IPS-NIHi7 (cell line): ENCODE data around the gene DYSF.
A peak's percentile ranks its signal among the peaks of the same experiment; 100 is the strongest.

Experiments used
- DNase-seq: peaks from one replicate; pipeline ENCODE4 v3.0.0; 2012; ENCODE audit warnings: mixed read lengths; ENCODE audit errors: extremely low spot score

The DYSF gene

DNA sequence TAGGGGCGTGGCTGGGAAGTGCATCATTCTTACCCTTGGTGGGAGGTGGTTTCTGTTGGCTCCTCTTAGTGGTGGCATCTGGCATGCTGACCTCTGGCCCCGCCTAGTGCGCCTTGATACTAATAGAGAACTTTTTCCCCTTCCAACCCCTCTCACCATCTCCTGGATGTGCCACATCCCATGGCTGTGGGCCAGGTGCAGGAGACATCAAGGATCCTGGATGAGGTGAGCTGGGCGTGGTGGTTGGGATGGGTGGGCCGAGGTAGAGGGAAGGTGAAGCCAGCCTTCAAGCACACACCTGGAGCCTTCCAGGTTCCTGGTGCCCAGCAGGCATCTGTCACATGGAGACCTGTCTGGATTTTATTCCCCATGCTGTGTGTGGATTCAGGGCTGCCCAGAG is 149.2 kb downstream of the DYSF start:
- DNase-seq = no peak

DNA sequence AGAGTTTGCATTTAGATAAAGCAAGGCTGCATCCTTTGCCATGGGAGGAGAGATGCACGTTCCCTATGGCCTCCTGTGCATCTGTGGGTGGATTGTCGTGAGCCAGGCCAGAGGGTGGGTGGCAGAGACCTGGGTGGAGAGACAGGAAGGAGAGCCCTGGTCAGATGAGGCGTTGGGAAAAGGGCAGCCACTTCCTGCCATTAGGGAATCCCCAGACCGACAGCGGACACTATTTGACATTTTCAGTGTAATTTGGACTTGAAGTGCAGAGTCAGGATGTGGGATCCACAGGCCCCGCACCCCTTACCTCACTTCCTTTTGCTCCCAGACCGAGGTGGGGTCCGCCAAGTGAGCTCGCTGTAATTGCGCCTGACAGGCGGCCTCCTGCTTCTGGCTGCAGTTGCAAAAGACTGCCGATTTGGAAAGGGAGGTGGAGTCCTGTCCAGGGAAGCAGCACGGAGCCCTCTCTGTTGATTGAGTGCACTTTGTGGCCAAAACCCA is 150.0 kb downstream of the DYSF start:
- DNase-seq = no peak

DNA sequence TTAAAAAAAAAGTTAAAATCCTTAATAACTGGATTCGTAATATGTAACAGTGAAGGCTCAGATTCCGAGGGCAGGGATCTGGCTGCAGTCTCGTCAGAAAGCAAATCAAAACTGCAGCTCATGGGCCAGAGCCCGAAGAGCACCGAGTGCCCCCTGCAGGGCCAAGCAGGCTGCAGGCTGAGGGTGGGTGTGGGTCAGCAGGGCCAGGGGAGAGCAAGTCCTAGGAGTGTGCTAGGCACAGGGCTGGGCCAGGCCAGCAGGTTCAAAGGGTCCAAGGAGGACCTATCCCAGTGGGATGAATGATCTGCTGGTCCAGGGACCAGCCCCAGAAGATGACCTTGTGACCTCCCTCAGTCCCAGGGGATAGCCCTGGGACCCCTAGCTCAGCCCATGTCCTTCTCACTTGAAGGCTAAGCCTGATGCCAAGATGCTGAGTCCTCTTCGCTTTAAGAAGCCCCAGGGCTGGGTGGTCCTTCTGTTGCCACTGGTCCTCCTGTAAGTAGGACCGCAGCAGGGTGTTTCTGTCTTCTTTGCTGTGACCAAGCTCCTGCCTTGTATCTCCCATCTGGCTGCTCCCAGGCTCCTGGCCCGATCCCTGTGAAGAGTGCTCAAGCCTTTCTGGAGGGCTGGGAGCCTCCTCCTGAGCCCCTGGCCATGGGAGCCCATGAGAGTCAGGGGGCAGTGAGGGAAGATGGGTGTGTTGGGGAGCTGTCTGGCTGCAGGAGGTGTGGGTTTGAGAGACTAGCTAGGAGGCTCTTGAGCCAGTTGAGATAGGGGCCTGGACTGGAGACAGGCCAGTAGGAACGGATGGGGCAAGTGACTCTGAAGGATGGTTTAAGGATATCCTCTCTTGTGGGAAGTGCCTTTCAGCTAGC is 150.7 kb downstream of the DYSF start:
- DNase-seq = no peak

DNA sequence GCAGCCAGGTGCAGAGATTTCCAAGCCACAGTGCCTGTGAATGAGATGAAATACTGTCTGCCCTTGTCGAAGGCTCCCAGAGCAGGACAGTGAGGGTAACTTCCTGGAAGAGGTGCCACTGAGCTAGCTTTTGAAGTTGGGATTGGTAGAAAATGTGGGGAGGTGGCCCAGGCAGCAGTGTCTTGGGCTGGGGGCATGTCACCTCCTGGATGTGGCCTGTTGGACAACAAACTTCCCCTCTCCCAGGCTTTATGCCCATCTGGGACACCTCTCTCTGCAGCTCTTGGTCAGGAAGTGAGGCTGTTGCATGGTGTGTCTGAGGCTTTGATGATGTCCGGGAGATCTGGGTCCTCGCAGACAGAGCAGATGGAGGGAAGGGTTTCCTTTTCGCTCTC is 151.4 kb downstream of the DYSF start:
- DNase-seq = no peak

DNA sequence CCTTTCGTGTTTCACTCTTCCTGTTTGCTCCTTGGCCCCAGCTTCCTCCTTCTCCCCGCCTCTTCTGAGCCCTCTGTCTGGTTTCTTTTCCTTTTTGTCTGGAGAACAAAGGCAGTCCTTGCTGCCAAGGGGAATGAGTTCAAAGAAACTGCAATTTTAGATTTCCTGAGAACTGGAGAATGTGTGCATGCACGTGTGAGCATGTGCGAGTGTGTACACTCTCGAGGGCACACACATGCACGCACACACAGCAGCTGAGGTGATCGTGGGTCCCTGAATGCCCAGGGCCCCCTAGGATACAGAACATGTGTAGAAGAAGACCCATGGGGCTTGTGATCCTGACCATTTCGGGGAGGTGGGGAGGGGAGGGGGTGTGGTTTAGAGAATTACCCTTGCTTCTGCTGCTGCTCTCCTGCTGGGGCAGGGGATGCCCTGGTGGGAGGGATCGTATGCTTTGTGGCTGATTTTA is 151.8 kb downstream of the DYSF start:
- DNase-seq = peak; percentile 51

DNA sequence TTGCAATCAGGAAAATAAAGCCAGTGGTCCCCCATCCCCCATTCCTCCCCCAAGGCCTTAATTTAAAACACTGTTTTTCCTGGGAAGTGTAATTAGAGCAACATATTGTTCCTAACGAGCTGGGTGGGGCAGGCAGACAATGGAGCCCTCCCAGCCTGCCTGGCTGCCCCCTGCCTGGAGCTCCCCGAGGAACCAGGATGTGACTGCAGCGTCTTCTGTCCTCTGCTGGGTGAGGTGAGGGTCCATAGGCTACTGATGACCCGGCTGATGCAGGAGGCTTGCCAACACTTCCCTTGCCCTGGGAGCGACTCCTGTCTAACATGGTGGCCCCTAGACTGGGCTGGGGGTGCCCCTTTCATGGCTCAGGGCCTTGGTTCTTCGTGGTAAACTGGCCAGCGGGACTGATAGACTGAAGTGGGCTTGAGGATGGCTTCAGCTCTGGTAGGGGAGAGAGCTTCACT is 152.4 kb downstream of the DYSF start:
- no peak for DNase-seq

DNA sequence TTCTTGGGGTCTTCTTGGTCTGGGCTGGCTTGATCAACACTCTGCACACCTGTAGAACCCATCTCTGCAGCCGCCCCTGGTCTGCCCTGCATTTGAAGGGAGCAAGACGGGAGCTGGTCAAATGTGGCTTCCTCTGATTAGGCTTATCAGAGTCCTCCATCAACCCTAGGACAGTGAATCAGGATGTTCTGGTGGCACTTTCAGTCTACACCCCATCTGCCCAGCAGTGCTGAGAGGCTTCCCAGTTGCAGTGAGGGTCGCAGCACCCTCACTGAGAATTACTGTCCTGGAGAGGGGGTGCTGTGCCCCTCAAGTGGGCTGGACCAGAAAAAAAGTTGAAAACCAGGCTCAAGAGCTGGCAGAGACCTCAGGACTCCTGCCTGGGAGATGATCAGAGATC is 152.9 kb downstream of the DYSF start:
- no peak for DNase-seq

DNA sequence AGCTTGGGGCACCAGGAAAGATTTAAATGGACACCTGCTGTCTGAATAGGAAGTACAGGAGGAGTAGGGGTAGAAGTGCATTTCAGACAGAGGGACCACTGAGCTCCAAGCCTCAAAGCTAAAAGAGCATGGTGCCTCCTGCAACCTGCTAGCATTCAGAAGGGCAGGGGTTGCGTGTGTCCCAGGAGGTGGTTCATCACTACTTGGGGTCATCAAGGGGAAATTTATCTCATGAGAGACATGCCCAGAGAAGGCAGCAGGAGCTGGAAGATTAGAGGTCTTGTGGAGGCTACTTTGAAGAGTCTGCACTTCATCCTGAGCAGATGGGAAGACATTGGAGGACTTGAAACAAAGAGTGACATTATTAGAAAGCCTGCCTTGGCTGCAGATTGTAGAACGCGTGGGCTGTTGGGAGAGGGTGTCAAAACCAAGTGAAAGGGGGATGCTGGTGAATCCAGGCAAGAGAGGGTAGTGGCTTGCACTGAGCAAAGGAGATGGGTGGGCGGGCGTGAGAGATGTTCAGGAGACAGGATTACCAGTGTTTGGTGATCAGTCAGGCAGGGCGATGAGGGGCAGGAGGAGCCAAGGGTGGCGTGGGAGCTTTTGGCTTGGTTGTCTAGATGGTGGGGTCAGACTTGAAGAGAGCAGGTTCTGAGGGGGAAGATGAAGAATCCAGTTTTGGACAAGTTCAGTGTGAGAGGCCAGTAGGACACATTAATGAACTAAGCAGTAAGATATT is 154.0 kb downstream of the DYSF start:
- DNase-seq = no peak

DNA sequence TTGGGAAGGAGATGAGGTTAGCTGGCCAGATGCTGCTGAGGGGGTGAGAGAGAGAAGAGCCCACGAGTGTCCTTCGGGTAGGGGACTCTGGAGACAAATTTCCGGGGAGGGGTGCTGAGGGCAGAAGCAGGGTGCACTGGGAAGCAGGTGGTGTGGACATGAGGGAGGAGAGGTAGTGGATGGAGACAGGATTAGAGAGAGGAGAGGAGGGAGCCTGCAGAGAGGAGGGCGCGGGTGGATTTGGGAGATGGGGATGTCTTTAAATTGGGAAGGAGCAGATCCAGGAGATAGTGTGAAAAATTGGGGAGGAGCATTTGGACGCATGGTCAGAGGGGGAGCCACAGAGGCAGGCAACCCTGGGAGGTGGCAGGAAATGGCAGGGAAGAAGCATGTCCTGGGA is 154.7 kb downstream of the DYSF start:
- no peak for DNase-seq

DNA sequence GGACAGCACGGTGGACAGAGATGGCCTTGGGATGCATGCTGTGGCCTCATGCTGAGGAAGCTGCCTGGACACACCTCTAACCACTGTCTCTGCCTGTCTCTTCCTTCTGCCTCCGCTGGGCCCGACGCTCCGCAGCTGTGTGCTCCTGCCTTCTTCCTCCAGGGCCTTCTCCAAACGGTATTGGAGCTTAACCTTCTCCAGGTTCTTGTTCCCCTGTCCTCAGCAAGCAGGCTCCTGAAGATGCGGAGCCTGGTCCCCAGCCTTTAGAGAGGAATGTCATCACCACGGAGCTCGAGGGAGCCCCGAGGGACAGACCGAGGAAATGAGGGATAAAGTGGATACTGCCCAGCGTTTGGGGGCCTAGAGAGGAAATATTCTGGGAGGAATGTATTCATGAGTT is 155.1 kb downstream of the DYSF start:
- DNase-seq = no peak

DNA sequence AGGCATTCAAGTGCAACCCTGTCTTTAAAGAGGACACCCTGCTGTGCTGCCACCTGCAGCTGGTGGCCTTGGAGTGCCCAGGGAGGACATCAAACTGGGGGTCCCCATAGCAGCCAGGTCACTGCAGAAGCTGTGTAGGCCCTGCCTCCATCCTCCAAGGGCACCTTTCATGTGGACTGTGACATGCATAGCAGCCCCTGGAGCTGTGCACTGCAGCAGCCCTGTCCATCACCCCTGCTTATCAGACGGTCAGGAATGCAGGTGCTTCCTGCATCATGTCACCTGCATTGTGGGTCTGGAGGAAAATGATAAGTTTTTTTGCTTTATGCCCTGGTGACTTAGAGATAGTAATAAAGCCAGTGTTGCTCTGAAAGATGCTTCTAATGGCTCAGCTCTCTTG is 155.7 kb downstream of the DYSF start:
- DNase-seq = no peak

DNA sequence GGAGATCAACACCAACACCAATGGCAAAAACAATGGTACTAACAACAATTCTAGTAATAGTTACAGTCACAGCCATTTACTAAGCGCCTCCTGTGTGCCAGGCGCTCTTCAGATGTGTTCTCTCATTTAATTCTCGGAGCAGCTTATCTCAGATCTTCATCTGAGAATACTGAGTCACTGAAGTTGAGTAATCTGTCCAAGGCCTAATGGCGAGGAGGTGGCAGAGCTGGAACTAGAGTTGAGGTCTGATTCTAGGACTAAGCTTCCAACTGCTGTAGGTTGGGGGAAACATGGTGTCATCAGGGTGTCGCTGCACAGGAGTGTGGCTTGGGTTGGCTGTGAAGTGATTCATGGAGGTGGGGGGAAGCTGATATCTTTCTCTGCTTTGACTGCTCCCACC is 156.1 kb downstream of the DYSF start:
- DNase-seq = no peak

DNA sequence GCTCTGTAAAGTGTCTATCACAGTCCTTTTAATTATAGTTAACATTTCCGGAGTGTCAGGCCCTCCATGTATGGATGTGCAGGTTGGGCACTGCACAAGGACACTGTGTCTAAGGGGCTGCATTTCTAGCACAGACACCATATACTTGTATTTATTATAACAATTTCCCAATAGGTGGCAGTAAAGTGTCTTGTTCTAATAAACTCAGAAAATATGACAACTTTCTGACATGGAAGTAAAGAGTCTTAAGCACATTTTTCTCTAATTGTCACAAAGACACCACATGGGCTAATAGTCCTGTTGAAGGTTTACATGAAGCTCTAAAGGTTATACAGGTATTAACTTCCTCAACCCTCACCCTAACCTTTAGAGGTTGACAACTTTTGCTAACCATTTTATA is 156.6 kb downstream of the DYSF start:
- no peak for DNase-seq

DNA sequence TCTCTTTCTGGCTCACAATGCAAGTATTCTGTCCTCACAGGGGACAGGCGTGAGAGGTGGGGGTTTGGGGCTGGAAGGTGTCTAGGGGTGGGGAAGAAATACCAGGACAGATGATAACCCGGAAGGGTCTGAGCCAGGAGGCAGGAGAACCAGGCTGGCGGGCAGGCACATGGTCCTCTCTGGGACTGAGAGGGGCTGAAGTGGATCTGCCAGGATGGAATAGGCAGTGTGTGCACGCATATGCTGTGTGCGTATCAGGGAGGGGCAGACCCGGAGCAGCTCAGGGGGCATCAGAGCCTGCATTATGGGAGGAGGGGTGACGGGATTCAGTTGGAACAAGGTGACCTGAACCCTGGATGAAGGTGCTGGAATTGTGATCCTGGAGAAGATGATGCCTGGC is 157.3 kb downstream of the DYSF start:
- DNase-seq = no peak

DNA sequence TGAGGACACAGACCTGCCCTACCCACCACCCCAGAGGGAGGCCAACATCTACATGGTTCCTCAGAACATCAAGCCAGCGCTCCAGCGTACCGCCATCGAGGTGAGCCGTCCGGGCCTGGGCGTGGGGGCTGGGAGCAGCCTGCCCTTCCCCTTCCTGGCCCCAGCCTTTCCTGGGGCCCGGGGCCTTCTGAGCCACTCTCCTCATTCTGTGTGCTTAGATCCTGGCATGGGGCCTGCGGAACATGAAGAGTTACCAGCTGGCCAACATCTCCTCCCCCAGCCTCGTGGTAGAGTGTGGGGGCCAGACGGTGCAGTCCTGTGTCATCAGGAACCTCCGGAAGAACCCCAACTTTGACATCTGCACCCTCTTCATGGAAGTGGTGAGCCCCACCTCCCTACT is 157.9 kb downstream of the DYSF start:
- DNase-seq = no peak

DNA sequence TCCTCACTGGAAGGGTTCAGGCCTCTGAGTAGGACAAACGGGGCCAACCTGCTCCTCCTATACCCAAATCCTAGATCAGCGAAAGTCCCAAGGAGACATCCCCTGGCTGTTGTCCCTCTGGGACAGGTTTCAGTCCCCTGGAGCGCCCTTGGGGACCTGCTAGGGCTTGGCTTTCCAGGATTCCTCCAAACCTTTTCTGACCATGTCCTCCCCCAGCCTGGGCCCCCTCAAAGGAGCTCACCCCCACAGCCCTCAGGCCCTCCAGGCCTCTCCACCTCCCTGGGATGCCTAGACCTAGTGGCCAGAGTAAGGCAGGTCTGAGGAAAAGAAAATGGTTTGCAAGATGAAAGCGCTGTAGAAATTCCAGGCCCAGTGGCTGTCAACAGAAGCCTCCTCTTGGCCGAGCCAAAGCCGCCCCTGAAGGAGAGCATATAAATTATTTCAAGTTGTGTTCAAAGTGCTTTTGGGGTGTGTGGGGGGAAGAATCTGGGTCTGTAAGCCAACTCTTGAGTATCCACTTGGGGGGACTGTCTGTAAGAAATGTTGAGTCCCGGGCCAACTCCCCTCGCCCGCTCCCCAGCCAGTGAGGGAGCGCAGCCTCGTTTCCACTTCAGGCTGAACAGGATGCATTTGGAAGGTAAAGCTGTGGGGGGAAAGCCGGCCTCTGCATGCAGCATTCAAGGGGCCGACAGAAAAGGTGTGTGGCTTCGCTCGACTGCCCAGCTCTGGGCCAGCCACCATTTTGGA is 158.6 kb downstream of the DYSF start:
- DNase-seq = no peak

DNA sequence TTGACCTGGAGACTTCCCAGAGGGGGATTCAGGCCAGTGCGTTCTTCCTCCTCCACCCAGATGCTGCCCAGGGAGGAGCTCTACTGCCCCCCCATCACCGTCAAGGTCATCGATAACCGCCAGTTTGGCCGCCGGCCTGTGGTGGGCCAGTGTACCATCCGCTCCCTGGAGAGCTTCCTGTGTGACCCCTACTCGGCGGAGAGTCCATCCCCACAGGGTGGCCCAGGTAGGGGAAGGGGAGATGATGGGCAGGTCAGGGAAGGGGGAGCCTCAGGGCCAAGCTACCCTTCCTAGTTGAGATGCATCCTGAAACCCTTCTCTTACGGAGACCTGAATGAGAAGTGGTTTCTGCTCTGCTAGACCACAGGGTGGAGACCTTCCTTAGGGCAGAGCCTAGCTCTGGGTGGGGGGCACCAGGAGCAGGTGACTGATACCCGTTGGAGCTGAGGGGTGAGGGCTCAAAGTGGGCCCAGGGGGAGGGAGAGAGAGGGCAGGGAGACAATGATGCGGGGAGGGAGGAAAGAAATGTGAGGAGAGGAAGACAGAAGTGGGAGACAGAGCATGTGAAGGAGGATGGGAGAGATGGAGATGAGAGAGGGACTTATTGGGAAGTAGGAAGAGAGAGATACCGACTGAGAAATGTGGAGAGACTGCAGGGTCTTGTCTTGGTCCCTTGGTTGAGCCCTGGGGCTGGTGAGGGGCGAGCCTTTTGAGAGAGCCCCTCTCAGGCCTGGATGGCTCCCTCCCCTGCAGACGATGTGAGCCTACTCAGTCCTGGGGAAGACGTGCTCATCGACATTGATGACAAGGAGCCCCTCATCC is 159.4 kb downstream of the DYSF start:
- no peak for DNase-seq

DNA sequence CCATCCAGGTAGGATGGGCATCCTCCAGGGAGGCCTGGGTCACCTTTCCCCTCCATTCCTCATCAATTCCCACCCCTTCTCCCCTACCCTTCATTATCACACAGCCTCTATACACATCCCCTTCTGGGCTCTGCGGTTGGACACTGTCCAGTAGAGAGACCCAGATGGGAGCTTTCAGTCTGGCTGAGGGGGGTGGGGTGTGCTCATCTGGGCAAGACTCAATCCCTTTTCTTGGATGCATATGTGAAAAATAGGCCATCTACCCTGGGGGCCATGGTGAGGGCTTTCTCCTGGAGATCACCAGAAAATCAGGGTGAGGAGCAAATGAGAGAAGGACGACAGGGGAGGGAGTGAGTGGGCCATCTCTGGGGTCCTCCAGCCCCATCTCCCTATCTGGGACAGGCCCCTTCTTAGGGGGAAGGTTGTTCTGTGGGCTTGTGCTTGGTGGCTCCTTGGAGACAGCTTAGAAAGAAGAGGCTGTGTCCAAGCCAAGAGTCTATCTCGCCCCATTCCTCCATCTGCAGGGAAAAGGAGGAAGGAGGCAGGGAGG is 160.1 kb downstream of the DYSF start:
- no peak for DNase-seq

DNA sequence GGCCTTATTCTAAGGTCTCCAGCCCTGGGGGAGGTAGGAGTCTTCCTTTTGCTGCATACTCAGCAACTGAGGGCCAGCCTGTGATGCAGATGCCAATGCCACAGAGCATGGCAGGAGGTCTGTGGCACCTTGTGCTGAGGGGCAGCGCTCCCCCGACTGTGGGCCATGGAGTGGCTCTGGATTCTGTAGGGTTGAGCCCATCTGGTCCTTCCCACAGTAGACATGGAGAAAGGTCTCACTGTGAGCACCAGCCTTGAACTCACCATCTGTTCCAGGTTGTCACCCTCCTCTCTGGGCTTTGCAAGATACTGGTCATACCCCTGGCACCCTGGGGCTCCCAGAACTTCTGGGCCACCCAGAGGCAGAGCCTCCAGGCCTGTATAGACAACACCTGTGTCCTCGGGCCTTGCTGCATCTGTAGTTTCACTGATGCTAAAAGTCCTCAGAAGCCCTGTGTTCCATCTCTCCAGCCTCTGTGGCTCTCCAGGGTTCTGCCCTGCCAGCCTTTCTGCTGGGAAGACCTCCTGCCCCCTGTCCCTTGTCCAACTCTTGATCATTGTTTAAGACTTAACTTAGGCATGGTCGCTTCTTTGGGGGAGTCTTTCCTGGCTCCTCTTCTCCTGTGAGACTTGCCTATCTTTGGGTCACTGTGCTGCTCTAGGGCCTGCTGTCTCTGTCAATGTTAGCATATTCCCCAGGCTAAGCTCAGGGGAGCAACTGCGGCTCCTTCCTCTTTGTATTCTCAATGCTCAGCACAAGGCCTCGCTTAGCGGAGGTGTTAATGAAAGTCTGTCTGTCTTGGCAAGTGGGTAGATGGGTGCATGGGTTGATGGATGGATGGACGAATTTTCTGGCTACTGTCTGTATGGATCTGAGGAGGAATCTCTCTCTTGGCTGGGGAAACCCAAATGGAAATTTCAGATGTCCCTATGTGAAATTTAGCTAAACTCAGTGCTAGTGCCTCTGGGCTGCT is 160.9 kb downstream of the DYSF start:
- DNase-seq = no peak
